T-helper 1 cell (primary cell): Measurements from ENCODE around the gene RGS7.
"Not testable (repeated sequence)": the region's sequence is repeated elsewhere in the genome, so short reads cannot be mapped to it uniquely, and the experiment has no call there.

ENCODE experiments used
- DNase-seq, 5 donors: peaks; one replicate each; pipeline ENCODE4 v3.0.0-alpha.2; 2012 to 2020

The RGS7 gene

DNA sequence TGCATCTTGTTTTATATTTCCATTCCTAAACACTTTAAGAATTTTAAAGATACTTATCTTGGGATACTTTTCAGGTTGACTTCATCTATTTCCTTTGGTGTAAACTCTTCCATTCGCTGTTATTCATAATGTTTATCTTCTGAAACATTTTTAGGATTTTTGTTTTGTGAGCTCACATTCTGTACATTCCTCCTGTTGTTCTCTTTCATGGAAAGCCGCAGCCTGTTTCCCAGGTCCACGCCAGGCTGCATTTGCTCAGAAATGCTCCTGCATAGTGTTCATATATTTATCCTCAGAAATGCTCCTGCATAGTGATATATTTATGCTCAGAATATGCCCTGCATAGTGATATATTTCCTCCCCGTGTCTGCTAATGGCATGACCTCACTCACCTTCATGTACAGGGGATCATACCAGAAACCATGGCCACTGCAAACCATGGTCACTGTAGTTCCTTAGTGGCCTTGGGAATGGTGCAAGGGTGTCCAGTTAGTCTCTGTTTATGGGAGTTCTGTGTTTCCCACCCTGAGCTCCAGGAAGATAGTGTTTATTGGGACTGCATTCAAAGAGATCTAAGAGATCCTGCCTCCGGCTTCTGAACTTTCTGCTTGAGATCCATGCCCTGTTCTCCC lies 591.2 kb downstream of the RGS7 start:
- DNase-seq = no peak

GRCh38 chr1:240763771-240764170 lies 593.2 kb downstream of the RGS7 start:
- DNase-seq = no peak

GRCh38 chr1:240763095-240763494 lies 593.9 kb downstream of the RGS7 start:
- not testable (repeated sequence) for DNase-seq

GRCh38 chr1:240762471-240762987 lies 594.5 kb downstream of the RGS7 start:
- not testable (repeated sequence) for DNase-seq

GRCh38 chr1:240758777-240759176 lies 598.2 kb downstream of the RGS7 start:
- DNase-seq = not testable (repeated sequence)

DNA sequence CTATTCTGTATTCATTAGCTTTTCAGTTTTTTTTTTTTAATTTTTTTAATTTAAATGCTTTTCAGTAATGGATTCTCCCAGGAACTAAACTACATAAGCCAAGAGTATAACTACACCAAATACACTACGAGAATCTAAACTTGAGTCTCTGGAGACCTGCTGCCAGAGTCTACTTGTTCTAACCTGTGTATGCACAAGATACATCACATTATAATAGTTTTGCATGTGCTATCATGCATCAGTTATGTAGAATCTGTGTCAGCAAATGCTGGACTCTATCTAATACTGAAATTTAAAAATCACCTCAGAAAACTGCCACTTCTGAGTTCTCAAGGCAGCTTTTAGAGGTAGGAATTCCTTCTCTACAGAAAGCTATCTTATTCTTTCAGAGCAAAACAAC lies 598.7 kb downstream of the RGS7 start:
- DNase-seq = no peak

GRCh38 chr1:240747907-240748306 lies 609.1 kb downstream of the RGS7 start:
- DNase-seq = no peak

- DNase-seq = no peak
These were observed 613.3 kb downstream of the RGS7 start for GRCh38 chr1:240743705-240744104.

DNA sequence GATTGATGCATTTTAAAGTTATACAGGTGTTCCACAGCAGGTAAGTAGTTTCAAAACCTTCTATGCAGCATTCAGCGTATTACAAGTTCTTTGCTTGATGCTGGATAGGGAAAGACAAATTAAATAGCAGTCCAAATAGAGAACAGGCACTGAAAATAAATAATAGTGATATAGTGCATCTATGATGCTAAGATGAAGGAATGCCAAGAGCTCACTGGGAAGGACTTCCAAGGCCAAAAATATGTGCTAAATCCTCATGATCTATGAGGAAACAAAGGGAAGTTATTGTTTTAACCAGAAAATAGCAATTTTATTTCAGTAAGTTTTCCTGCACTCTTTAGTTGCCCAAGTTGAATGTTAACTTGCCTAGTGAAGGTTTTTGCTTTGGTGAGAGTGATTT lies 617.3 kb downstream of the RGS7 start:
- no peak for DNase-seq

- DNase-seq = no peak
These were observed 617.9 kb downstream of the RGS7 start for GRCh38 chr1:240739139-240739538.

DNA sequence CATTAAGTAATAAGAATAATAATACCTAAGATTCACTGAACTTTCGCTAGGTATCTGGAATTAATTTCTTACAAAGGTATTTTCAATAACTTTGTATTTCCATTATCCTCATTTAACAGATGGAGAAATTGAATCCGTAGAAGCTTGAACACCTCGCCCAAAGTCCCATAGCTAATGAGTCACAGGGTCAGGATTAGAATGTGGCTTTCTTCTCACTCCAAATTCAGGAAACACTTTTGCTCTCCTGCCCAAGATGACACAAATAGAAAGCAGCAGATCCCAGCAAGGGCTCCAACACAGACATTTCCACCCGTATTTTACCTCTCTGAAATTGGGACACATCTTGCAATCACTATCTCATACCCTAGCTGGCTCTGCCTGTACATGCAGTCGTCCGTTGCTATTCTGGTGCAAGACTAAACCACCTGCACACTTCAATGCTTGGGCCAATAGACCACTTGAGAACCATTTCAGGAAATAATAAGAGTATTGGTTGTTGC lies 619.2 kb downstream of the RGS7 start:
- DNase-seq = no peak

DNA sequence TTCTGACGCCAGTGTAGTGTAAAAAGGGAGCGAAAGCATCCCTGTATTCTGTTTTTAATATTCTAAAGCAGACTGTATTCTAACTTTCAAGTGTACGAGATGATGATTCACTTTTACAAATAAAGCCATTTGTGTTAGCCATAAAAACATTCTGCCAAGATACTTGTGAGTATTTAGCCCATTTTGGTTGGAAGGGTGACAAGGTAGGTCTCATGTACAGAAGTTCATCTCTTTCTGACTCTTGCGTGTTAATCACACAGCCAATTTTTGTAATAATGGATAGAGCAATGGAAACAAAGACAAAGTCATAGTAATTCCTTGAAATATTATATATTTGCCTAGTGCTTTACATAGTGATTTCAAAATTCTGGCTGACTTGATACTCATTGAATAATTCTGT lies 619.7 kb downstream of the RGS7 start:
- no peak for DNase-seq

DNA sequence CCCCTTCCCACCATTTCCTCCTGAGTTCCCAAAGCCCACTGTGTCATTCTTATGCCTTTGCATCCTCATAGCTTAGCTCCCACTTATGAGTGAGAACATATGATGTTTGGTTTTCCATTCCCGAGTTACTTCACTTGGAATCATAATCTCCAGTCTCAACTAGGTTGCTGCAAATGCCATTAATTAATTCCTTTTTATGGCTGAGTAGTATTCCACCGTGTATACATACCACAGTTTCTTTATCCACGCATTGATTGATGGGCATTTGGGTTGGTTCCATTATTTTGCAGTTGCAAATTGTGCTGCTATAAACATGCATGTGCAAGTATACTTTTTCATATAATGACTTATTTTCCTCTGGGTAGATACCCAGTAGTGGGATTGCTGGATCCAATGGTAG lies 622.3 kb downstream of the RGS7 start:
- not testable (repeated sequence) for DNase-seq

DNA sequence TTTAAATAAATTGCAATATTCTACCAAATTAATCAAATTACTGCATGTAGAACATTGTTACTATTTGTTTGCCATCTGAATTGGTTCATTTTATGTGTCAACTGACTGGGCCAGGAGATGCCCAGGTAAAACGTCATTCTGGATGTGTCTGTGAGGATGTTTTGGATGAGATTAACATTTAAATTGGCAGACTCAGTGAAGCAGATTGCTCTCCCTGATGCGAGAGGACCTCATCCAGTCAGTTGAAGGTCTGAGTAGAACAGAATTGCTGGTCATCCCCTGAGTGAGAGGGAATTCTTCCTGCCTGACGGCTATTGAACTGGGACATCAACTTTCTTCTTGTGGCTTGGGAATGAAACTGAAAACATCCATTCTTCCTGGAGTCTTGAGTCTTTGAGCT lies 623.0 kb downstream of the RGS7 start:
- DNase-seq = no peak

DNA sequence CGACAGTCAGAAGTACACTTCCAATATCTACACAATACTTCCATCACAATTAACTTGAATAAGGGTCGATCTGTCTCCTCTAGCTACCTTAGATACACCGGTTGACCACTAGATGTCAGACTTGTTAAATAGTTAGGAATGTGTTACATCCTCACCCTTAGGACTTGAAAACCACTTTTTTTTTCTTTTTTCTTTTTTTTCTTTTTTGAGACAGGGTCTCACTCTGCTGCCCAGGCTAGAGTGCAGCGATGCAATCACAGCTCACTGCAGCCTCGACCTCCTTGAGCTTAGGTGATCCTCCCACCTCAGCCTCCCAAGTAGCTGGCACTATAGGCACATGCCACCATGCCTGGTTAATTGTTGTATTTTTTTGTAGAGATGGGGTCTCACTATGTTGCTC lies 624.6 kb downstream of the RGS7 start:
- DNase-seq = peak in 1 of 5 donors; percentile 8
